GM18502 (cell line): Measurements from ENCODE around the gene IL37.

Source experiments
- ATAC-seq: cut with Tn5 transposase; IDR thresholded peaks from one replicate; pipeline ENCODE4 v1.9.1; 2021; ENCODE audit warnings: mild to moderate bottlenecking; ENCODE audit not compliant: unreplicated experiment, poor library complexity

IL37 gene

DNA sequence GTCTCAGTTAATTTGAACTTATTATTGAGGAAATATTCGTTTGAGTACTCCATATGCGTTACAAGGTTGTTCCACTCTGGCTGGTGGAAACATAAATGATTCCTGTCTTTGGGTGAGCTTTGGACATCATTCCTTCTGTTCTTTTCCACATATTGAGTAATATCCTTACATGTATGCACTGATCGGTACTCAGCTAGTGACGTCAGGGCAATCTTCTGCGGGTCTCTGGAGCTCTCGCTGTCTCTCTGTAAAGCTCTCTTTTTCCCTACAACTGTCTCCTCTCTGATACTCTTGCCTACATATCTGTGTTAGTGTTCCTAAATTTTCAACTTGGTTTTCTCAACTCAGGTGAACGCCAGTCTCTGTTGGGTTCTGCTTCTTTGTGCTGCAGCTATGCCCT, 43.4 kb downstream of the IL37 start:
- no peak for ATAC-seq

DNA sequence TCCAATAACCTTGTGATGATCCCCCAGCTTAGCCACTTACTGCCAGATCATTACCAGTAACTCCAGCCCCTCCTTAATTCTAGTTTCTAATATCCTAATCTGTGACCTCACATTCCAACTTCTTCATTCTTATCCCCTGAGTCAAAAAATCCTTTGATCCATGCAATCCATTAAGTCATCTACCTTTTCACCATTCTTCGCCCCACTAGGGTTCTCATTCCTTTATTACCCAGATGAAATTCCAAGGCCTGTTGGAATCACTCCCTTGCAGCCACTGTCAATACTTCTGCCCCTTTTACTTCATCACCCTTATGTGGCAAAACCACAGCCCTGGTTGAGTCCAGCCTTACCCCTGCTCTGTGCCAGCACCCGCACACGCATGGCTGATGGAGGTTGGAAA, 46.5 kb downstream of the IL37 start:
- ATAC-seq, result no peak

- no peak for ATAC-seq
Observed at GRCh38 chr2:112958428-112959108, 47.6 kb downstream of the IL37 start.

DNA sequence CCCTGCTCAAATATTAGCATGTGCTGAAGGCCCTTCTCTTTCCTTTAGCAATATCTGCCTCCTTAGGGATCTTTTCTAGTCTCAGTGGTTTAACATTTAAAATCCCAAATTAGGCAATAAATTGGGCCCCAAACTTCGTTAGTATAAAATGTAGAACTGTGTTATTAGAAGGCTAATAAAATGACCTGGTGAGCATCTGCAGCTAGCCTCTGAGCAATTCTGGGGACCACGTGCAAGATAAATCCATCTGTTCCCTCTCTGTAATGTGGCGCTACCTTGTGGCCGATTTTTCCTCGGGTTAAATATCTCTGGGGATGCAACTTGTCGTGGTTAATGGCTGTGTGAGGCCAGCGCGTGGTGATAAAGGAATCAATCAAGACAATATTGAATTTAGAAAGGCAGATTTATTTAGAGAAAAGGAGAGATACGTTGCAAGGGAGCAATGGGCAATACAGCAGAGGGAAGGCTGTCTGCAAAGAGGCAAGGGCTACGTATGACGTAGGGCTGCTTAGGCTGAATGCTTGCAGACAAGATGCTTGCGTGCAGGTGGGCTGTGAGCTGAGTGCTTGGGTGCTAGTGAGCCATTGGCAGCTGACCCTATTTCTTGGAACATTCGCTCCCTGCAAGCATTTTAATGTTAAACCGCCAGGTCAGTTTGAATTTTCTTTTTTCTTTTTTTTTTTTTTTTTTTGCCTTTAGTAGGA, 48.3 kb downstream of the IL37 start:
- no peak for ATAC-seq

GRCh38 chr2:112960230-112960825, 49.4 kb downstream of the IL37 start:
- ATAC-seq, result no peak

DNA sequence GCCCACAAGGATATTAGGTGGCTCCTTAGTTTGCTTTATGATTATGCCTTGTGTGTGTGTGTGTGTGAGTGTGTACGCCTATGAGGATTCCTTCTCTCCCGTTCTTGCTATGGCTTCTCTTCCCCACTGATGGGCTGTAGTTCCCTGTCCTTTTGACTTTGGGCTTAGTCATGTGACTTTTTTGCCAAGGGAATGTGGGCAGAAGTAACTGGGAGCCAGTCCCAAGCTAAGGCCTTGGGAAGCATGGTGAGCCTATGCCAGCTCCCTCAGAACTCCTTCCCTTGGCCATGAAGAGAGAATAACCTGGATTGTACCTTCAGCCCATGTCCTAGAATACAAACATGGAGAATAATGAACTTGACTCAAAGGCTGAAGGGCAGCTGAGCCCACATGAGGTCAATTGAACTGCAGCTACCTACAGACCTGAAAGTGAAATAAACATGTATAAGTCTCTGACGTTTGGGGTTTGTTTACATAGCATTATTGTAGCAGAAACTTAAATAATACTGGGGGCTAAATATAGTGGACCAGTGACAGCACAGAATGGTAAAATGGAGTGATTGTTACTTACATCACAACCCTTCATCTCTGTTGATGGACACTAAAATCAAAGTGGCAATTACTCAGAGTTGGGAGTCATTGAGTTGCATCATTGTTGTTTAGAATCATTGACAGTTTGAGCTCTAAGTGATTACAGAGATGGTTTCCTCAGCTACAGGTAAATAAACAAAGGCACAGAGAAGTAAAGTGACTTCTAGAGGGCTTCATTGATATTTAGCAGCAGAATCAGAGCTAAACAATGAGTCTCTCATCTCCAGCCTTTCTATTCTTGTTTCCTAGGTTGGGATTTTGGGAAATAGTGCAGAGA, 51.6 kb downstream of the IL37 start:
- no peak for ATAC-seq

DNA sequence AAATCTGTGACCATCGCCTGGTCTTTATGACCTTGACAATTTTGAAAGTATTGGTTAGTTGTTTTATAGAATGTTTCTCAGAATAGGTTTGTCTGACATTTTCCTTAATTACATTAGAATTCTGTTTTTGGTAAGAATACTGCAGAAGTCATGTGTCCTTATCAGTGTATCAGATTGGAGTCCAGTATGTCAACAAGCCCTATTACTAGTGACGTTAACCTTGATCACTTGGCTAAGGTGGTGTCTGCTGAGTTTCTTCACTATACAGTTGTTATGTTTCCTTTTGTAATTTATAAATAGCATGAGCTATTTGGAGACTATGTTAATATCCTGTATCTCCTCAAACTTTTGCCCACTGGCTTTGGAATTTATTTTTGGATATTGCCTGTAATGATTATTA, 56.1 kb downstream of the IL37 start:
- ATAC-seq, result no peak
